Gastrocnemius medialis (tissue), 4 donors: Measurements from ENCODE around the gene MED27.

Experiments
- POLR2A ChIP-seq, 2 donors: fragments of 450-650 bp; IDR thresholded peaks; one replicate each; pipeline ENCODE4 v1.6.1; 2017; ENCODE audit warnings: antibody characterized with exemption in 2 of 2, mild to moderate bottlenecking in 2 of 2, moderate library complexity in 2 of 2
- TF ChIP-seq, protein P1 (sequence below), 5 experiments: fragments of 450-650 bp in 3 of 5; fragments of 200-600 bp in 2 of 5; sonication (generic) in 2 of 5; IDR thresholded peaks in 4 of 5; conservative IDR thresholded peaks in 1 of 5; 1 replicate in 4 of 5; 2 replicates in 1 of 5; pipeline ENCODE4 v1.5.1; 2016 to 2019; ENCODE audit warnings: antibody characterized with exemption in 5 of 5, mild to moderate bottlenecking in 3 of 5, moderate library complexity in 3 of 5

DNA sequence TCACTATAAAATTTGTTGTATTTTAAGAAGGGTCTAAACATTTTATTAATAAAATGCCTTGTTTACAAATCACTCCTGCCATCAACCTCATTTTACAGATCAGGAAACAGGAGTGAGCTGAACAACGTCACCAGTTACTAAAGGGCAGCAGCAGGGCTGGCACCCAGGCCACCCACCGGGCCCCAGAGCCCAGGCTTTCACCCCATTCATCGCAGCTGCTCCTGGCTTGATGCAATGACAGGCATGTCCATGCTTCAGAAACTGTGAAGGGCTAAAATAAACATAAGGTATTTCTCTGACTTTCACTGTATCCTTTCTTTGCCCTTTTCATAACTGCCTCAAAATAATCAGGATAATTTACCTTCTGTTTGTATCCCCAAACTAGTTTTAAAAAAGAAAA lies 18.1 kb downstream of the MED27 start:
- TF ChIP-seq POLR2A (IDR thresholded peaks at IDR 0.05) = no peak
- TF ChIP-seq, protein P1, sequence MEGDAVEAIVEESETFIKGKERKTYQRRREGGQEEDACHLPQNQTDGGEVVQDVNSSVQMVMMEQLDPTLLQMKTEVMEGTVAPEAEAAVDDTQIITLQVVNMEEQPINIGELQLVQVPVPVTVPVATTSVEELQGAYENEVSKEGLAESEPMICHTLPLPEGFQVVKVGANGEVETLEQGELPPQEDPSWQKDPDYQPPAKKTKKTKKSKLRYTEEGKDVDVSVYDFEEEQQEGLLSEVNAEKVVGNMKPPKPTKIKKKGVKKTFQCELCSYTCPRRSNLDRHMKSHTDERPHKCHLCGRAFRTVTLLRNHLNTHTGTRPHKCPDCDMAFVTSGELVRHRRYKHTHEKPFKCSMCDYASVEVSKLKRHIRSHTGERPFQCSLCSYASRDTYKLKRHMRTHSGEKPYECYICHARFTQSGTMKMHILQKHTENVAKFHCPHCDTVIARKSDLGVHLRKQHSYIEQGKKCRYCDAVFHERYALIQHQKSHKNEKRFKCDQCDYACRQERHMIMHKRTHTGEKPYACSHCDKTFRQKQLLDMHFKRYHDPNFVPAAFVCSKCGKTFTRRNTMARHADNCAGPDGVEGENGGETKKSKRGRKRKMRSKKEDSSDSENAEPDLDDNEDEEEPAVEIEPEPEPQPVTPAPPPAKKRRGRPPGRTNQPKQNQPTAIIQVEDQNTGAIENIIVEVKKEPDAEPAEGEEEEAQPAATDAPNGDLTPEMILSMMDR (IDR thresholded peaks at IDR 0.05 in 4 of 5, conservative IDR thresholded peaks at IDR 0.05 in 1 of 5) = no peak
